HG03354 (cell line): ENCODE data around the gene ATXN10.

Experiments used
- ATAC-seq: cut with Tn5 transposase; IDR thresholded peaks from one replicate; pipeline ENCODE4 v1.9.1; 2021; ENCODE audit warnings: mild to moderate bottlenecking; ENCODE audit not compliant: unreplicated experiment, poor library complexity, severe bottlenecking

Gene ATXN10

GRCh38 chr22:45836418-45837169 lies 165.0 kb downstream of the ATXN10 start:
- no peak for ATAC-seq

- no peak for ATAC-seq
Observed at GRCh38 chr22:45837508-45837907, 165.9 kb downstream of the ATXN10 start.

- ATAC-seq = no peak
Observed at GRCh38 chr22:45838305-45838887, 166.8 kb downstream of the ATXN10 start.

GRCh38 chr22:45840483-45840882 lies 168.8 kb downstream of the ATXN10 start:
- no peak for ATAC-seq

- ATAC-seq = no peak
Observed at GRCh38 chr22:45842291-45842991, 170.8 kb downstream of the ATXN10 start.

GRCh38 chr22:45843031-45843430 lies 171.4 kb downstream of the ATXN10 start:
- no peak for ATAC-seq

GRCh38 chr22:45843986-45844385 lies 172.4 kb downstream of the ATXN10 start:
- no peak for ATAC-seq

- ATAC-seq = no peak
Observed at GRCh38 chr22:45845076-45845487, 173.4 kb downstream of the ATXN10 start.

GRCh38 chr22:45846952-45847351 lies 175.3 kb downstream of the ATXN10 start:
- no peak for ATAC-seq

GRCh38 chr22:45848904-45849303 lies 177.3 kb downstream of the ATXN10 start:
- ATAC-seq = no peak

- no peak for ATAC-seq
Observed at GRCh38 chr22:45852826-45853225, 181.2 kb downstream of the ATXN10 start.

GRCh38 chr22:45855961-45856360 lies 184.3 kb downstream of the ATXN10 start:
- no peak for ATAC-seq

GRCh38 chr22:45857519-45857918 lies 185.9 kb downstream of the ATXN10 start:
- ATAC-seq = no peak

- ATAC-seq = no peak
Observed at GRCh38 chr22:45859231-45860161, 187.9 kb downstream of the ATXN10 start.

- no peak for ATAC-seq
Observed at GRCh38 chr22:45860201-45860600, 188.6 kb downstream of the ATXN10 start.

GRCh38 chr22:45861259-45861658 lies 189.6 kb downstream of the ATXN10 start:
- no peak for ATAC-seq

- no peak for ATAC-seq
Observed at GRCh38 chr22:45863981-45864751, 192.5 kb downstream of the ATXN10 start.

- ATAC-seq = no peak
Observed at GRCh38 chr22:45864959-45865476, 193.4 kb downstream of the ATXN10 start.

- no peak for ATAC-seq
Observed at GRCh38 chr22:45865561-45866125, 194.0 kb downstream of the ATXN10 start.
